ENCODE data around the gene TFAM.
A peak's percentile ranks its signal among the peaks of the same experiment; 100 is the strongest.

The TFAM gene

GRCh38 chr10:58433571-58433970, 48.4 kb downstream of the TFAM start:
- DNase-seq (ENCODE audit: low read depth in 3 of 3) = no peak

- peak in 1 of 3 experiments; percentile 4 for DNase-seq (ENCODE audit: low read depth in 3 of 3)
Measured at GRCh38 chr10:58435297-58435985, 50.2 kb downstream of the TFAM start.

GRCh38 chr10:58436071-58436470, 50.9 kb downstream of the TFAM start:
- DNase-seq (ENCODE audit: low read depth in 3 of 3) = no peak

- no peak for DNase-seq (ENCODE audit: low read depth in 3 of 3)
Measured at GRCh38 chr10:58438340-58438871, 53.2 kb downstream of the TFAM start.

GRCh38 chr10:58438986-58439385, 53.8 kb downstream of the TFAM start:
- no peak for DNase-seq (ENCODE audit: low read depth in 3 of 3)

- DNase-seq (ENCODE audit: low read depth in 3 of 3) = no peak
Measured at GRCh38 chr10:58439632-58440364, 54.6 kb downstream of the TFAM start.

GRCh38 chr10:58440484-58440883, 55.3 kb downstream of the TFAM start:
- no peak for DNase-seq (ENCODE audit: low read depth in 3 of 3)

- DNase-seq (ENCODE audit: low read depth in 3 of 3) = no peak
Measured at GRCh38 chr10:58444321-58444720, 59.1 kb downstream of the TFAM start.

GRCh38 chr10:58444876-58445275, 59.7 kb downstream of the TFAM start:
- DNase-seq (ENCODE audit: low read depth in 3 of 3) = no peak

- no peak for DNase-seq (ENCODE audit: low read depth in 3 of 3)
Measured at GRCh38 chr10:58448121-58448935, 63.1 kb downstream of the TFAM start.

Data from stimulated activated CD4-positive, alpha-beta T cell treated with anti-CD3 and anti-CD28 coated beads, TNF-alpha, amount 100 ng/mL, for 24 hours (primary cell).